PC-9 (cell line): Measurements from ENCODE around the gene C6orf58. TPM values are rescaled to one million over a fixed set of nuclear protein-coding genes. Genes with fewer than 3 reads are reported as not detected.

Experiments used
- BruUV-seq: library from RNA; stranded (reverse); fragments of 400-500 nt; replicated peaks from 2 replicates; lab custom pipeline; 2021; lab: Mats Ljungman, UMichigan
- CTCF ChIA-PET: fragments of 300-600 bp; sonication (Branson Sonifier 250); formaldehyde crosslinking; loops from one replicate; lab custom pipeline; 2022; ENCODE audit warnings: antibody characterized with exemption; lab: Charles Lee
- POLR2A ChIA-PET: fragments of 300-600 bp; sonication (Branson Sonifier 250); formaldehyde crosslinking; loops from one replicate; lab custom pipeline; 2022; ENCODE audit warnings: antibody characterized with exemption; ENCODE audit not compliant: unreplicated experiment; lab: Charles Lee
- DNase-seq, 2 experiments: peaks; one replicate each; pipeline versions ENCODE4 v3.0.0 to v3.0.0-alpha.2; 2015 to 2022; ENCODE audit warnings: mixed read lengths in 1 of 2
- H2AFZ ChIP-seq: fragments of 200-600 bp; sonication (generic); 2 replicates; pipeline ENCODE4 v1.8.1; 2017; ENCODE audit warnings: antibody characterized with exemption
- H3F3A ChIP-seq: fragments of 200-600 bp; sonication (generic); 2 replicates; pipeline ENCODE4 v1.8.1; 2017; ENCODE audit warnings: antibody characterized with exemption, mild to moderate bottlenecking, low read depth; ENCODE audit not compliant: insufficient read depth
- H3K27ac ChIP-seq: fragments of 200-600 bp; sonication (generic); 2 replicates; pipeline ENCODE4 v1.6.1; 2016; ENCODE audit warnings: mixed run types
- H3K27me3 ChIP-seq: fragments of 200-600 bp; sonication (generic); 2 replicates; pipeline ENCODE4 v1.6.1; 2016; ENCODE audit warnings: low read depth, mixed run types; ENCODE audit not compliant: insufficient read depth
- H3K36me3 ChIP-seq: fragments of 200-600 bp; sonication (generic); 2 replicates; pipeline ENCODE4 v1.6.1; 2016; ENCODE audit warnings: low read depth, mixed run types
- H3K4me1 ChIP-seq: fragments of 200-600 bp; sonication (generic); replicated peaks from 2 replicates; pipeline ENCODE4 v1.6.1; 2016; ENCODE audit warnings: mixed run types; ENCODE audit not compliant: insufficient read depth
- H3K4me2 ChIP-seq: fragments of 200-600 bp; sonication (generic); 2 replicates; pipeline ENCODE4 v1.6.1; 2017; ENCODE audit warnings: mixed run types
- H3K4me3 ChIP-seq: fragments of 200-600 bp; sonication (generic); 2 replicates; pipeline ENCODE4 v1.6.1; 2016; ENCODE audit warnings: mixed run types
- H3K79me2 ChIP-seq: fragments of 200-600 bp; sonication (generic); 2 replicates; pipeline ENCODE4 v1.6.1; 2017; ENCODE audit warnings: low read depth, mixed run types
- H3K9me2 ChIP-seq: fragments of 200-600 bp; sonication (generic); 2 replicates; pipeline ENCODE4 v1.8.1; 2017; ENCODE audit warnings: mild to moderate bottlenecking; ENCODE audit not compliant: insufficient read depth
- H3K9me3 ChIP-seq: fragments of 200-600 bp; sonication (generic); 2 replicates; pipeline ENCODE4 v1.8.1; 2016; ENCODE audit warnings: low read depth; ENCODE audit not compliant: insufficient read depth
- H4K20me1 ChIP-seq: fragments of 200-600 bp; sonication (generic); 2 replicates; pipeline ENCODE4 v1.8.1; 2017; ENCODE audit not compliant: insufficient read depth
- EZH2 ChIP-seq: fragments of 200-600 bp; sonication (generic); IDR thresholded peaks from 2 replicates; pipeline ENCODE4 v1.8.0; 2017; ENCODE audit warnings: antibody characterized with exemption, low read depth
- intact Hi-C: fragments of 100-400 bp; cut with micrococcal nuclease; formaldehyde crosslinking; loops from one replicate; pipeline ENCODE4 v1.10.0; 2022; ENCODE audit not compliant: unreplicated experiment
- total RNA-seq: library from RNA; stranded (reverse); gene quantifications from 2 replicates; pipeline ENCODE4 v1.2.3, GENCODE V29; 2021
- TF ChIP-seq, protein P1 (sequence below): fragments of 200-600 bp; sonication (generic); conservative IDR thresholded peaks from 2 replicates; pipeline ENCODE4 v1.6.1; 2017; ENCODE audit warnings: mixed run types, antibody characterized with exemption, mild to moderate bottlenecking, moderate library complexity

The C6orf58 gene
- total RNA-seq, 1 experiment from 2014 or later, result not detected

GRCh38 chr6:127606131-127606562, 29.2 kb downstream of the C6orf58 start:
- DNase-seq, result peak in 1 of 2 experiments; percentile 45
- Histone ChIP-seq H3F3A (peaks cover 10% of the 10 kb centered on the region), H3K4me1 (peaks cover 20% of the 10 kb centered on the region), H3K9me3 (no peaks in the 10 kb centered on the region; the same call in 1 of the 2 replicates), H4K20me1 (no peaks in the 10 kb centered on the region), H3K27me3 (no peaks in the 10 kb centered on the region), H3K4me2 (no peak overlapping the region), H3K4me3 (no peak overlapping the region), H2AFZ (no peak overlapping the region), H3K27ac (no peak overlapping the region), H3K36me3 (no peaks in the 10 kb centered on the region), H3K79me2 (no peaks in the 10 kb centered on the region), H3K9me2 (no peaks in the 10 kb centered on the region)
- BruUV-seq, result no TSS peak
- ChIA-PET POLR2A (no interaction called here), CTCF (no interaction called here)
- TF ChIP-seq, protein P1, sequence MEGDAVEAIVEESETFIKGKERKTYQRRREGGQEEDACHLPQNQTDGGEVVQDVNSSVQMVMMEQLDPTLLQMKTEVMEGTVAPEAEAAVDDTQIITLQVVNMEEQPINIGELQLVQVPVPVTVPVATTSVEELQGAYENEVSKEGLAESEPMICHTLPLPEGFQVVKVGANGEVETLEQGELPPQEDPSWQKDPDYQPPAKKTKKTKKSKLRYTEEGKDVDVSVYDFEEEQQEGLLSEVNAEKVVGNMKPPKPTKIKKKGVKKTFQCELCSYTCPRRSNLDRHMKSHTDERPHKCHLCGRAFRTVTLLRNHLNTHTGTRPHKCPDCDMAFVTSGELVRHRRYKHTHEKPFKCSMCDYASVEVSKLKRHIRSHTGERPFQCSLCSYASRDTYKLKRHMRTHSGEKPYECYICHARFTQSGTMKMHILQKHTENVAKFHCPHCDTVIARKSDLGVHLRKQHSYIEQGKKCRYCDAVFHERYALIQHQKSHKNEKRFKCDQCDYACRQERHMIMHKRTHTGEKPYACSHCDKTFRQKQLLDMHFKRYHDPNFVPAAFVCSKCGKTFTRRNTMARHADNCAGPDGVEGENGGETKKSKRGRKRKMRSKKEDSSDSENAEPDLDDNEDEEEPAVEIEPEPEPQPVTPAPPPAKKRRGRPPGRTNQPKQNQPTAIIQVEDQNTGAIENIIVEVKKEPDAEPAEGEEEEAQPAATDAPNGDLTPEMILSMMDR, result peak; percentile 77
- no peak for TF ChIP-seq EZH2
- intact Hi-C loops, result loop anchor here (5.0 to 10.0 kb wide), 2 partner anchors 1129 to 1971 kb away; no protein-coding TSS in a partner anchor

DNA sequence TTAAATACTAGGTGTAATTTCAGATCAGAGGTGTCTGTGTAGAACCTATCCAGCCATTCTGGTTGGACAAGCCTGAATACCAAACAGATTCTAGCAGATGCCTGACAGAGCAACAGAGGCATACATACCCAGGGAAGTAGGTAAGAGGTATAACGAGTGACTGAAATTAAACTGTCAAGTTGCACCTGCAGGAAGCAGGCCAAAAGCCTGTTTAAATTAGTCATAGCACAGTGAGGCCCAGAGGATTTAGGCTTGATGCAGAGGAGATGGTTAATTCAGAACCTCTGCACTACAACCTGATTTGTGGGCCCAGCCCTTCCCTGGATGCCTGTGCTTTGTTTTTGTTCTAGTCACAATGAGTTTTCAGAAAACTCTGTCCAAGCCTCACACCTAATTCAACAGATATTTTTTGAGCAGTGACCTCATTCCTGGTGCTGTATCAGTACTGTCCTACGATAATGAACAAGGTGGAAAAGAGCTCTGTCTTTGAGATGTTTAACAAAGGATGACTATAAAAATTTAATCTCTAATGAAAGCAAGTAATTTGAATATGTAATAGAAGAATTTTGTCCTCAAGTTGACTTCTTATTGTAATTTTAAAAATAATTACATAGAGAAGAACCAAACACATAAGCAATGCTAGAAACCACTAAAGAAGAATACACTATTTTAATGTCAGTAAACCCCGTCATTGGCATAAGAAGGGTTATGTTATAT, 31.7 kb downstream of the C6orf58 start:
- no peak for TF ChIP-seq EZH2
- TF ChIP-seq, protein P1, result no peak
- H2AFZ ChIP-seq, result peak overlapping the region; percentile 59
- ChIA-PET POLR2A (no interaction called here), CTCF (interaction anchor here (0.6 kb wide), 1 partner anchor 188 kb away, joined by 4 read pairs; no protein-coding TSS in a partner anchor)
- peak overlapping the region; percentile 26 for H3K27ac ChIP-seq
- no peaks in the 10 kb centered on the region for H3K9me3 ChIP-seq
- H3K4me3 ChIP-seq, result no peak overlapping the region
- peaks cover 20% of the 10 kb centered on the region for H3K4me1 ChIP-seq
- BruUV-seq, result no TSS peak
- no peaks in the 10 kb centered on the region for H3K9me2 ChIP-seq
- no peaks in the 10 kb centered on the region for H3K36me3 ChIP-seq
- H3K4me2 ChIP-seq, result peak overlapping the region; percentile 44
- H3K27me3 ChIP-seq, result no peaks in the 10 kb centered on the region
- H4K20me1 ChIP-seq, result no peaks in the 10 kb centered on the region
- H3F3A ChIP-seq, result peaks cover 10% of the 10 kb centered on the region
- H3K79me2 ChIP-seq, result no peaks in the 10 kb centered on the region
- DNase-seq, result peak; percentile 4 to 74
- intact Hi-C loops, result loop anchor here (5.0 to 10.0 kb wide), 2 partner anchors 1126 to 1969 kb away; no protein-coding TSS in a partner anchor

DNA sequence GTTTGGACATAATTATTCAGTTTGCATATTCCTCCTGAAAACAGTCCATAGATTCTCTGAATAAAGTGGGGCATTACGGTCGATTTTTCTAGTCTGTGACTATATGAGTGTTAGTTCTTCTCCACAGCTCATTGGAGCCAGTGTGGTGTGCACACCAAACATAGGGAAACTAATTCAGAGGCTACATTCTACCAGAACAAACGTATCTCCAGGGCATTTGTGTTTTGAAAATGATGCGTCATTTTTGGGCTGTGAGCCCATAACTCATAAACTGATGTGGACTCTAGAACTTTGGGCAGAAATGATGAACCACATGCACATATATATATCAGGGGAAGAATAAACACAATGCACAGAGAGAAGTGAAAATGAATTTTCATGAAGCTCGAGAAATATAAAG, 41.8 kb downstream of the C6orf58 start:
- TF ChIP-seq EZH2, result no peak
- TF ChIP-seq, protein P1, result no peak
- H3F3A ChIP-seq, result no peaks in the 10 kb centered on the region
- BruUV-seq, result no TSS peak
- no peaks in the 10 kb centered on the region; the same call in 1 of the 2 replicates for H3K9me2 ChIP-seq
- no peaks in the 10 kb centered on the region for H3K36me3 ChIP-seq
- intact Hi-C loops, result no loop called here
- no peaks in the 10 kb centered on the region for H3K9me3 ChIP-seq
- H2AFZ ChIP-seq, result no peak overlapping the region
- no peaks in the 10 kb centered on the region for H3K27me3 ChIP-seq
- ChIA-PET POLR2A (no interaction called here), CTCF (no interaction called here)
- no peak overlapping the region for H3K4me2 ChIP-seq
- H4K20me1 ChIP-seq, result no peaks in the 10 kb centered on the region
- no peak overlapping the region for H3K4me3 ChIP-seq
- no peak overlapping the region for H3K27ac ChIP-seq
- H3K79me2 ChIP-seq, result no peaks in the 10 kb centered on the region
- no peaks in the 10 kb centered on the region for H3K4me1 ChIP-seq
- DNase-seq, result peak in 1 of 2 experiments; percentile 21
